ENCODE results near the gene CPT1B. TPM values are rescaled to one million over a fixed set of nuclear protein-coding genes. Genes with fewer than 3 reads are reported as not detected.
"Not testable (repeated sequence)": the region's sequence is repeated elsewhere in the genome, so short reads cannot be mapped to it uniquely, and the experiment has no call there.

The CPT1B gene
- total RNA-seq, 2 donors from 2014 or later, result 6.0 to 8.1 TPM

DNA sequence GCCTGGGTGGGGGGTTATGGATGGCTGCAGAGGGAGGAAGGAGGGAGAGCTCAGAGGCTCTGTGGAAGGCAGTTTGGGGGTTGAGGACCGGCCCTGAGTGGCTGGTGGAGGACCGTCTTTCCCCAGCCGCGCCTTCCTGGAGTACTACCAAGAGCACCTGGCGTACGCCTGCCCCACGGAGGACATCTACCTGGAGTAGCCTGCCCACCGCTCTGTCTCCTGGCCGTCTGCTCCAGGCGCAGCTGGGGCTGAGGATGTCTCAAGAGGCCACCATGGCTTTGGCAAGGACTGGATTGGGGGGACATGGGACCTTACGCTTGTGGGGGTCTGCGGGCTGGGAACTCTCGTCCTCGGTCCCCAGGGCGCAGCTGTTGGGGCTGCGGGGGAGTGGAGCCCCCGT lies 32.4 kb upstream of the CPT1B start:
- DNase-seq (ENCODE audit: low spot score), result no peak

DNA sequence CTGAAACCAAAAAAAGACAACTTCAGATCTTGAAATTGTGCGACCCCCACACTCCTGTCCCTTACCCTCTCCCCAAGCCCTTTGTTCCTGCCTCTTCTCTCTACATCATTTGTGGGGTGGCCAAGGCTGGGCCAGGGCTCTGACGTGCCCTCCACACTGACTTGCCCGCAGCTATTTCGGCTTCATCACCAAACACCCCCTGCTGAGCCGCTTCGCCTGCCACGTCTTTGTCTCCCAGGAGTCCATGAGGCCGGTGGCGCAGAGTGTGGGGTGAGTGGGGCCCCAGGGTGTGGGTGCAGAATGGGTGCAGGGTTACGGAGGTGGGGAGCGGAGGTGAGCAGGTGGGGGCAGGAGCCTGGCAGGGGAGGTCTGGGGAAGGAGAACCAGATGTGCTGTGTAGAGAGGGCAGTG lies 31.8 kb upstream of the CPT1B start:
- DNase-seq (ENCODE audit: low spot score), result no peak
- intact Hi-C loops (cut with DNase I), result no loop called here

More for the DNA sequence above, 32.4 kb upstream of the CPT1B start:
- intact Hi-C loops (cut with DNase I), result no loop called here

DNA sequence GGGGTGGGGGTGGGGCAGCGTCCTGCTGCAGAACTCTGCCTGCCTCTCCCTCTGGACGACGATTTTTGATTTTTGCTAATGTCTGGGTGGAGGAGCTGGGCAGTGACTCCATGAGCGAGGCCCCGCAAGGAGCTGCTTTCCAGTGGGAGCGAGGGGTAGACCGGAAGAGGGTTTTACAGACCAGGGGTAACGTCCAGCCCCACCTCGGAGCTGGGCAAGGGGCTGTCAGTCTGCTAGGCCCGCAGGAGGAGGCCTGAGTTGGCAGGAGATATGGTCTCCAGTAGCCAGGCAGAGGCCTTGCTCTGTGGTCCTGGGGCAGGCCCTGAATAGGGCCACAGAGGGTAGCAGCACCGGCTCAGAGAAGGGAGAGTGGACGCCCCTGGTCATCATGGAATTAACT lies 31.4 kb upstream of the CPT1B start:
- no peak for DNase-seq (ENCODE audit: low spot score)
- intact Hi-C loops (cut with DNase I), result no loop called here

DNA sequence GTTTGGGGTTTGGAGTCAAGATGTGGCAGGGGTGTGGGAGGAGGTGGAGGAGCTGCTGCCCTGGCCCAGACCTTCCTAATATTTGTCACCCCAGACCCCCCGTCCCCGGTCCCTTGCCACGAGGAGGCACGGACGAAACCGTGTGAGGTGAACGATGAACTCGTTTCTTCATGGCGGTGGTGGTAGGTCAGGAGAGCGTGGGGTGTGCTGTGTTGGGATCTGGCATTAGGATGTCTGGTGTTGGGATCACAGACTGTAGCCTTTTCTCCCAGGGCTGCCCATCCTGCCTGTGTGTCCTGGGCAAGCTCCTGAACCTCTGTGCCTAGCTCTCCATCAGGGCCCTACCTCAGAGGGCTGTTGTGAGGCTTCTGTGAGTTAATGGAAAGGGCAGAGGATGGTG lies 30.8 kb upstream of the CPT1B start:
- intact Hi-C loops (cut with DNase I), result no loop called here
- no peak for DNase-seq (ENCODE audit: low spot score)

DNA sequence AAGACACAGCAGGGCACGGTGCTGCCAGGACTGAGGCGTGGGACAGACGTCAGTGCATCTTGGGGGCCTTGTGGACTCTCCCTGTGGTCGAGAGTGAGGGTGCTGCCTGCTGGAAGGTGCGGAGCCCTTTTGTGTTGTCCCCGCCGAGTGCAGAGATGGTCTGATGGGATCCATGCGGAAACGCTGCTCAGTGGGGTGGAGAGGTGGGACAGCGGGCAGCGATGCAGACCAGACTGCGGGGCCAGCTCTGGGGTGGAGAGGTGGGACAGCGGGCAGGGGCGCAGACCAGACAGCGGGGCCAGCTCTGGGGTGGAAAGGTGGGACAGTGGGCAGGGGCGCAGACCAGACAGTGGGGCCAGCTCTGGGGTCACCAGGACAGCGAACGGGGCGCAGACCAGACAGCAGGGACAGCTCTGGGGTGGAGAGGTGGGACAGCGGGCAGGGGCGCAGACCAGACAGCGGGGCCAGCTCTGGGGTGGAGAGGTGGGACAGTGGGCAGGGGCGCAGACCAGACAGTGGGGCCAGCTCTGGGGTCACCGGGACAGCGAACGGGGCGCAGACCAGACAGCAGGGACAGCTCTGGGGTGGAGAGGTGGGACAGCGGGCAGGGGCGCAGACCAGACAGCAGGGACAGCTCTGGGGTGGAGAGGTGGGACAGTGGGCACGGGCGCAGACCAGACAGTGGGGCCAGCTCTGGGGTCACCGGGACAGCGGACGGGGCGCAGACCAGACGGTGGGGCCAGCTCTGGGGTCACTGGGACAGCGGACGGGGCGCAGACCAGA lies 30.0 kb upstream of the CPT1B start:
- DNase-seq (ENCODE audit: low spot score); intact Hi-C loops (cut with DNase I): not testable (repeated sequence)

DNA sequence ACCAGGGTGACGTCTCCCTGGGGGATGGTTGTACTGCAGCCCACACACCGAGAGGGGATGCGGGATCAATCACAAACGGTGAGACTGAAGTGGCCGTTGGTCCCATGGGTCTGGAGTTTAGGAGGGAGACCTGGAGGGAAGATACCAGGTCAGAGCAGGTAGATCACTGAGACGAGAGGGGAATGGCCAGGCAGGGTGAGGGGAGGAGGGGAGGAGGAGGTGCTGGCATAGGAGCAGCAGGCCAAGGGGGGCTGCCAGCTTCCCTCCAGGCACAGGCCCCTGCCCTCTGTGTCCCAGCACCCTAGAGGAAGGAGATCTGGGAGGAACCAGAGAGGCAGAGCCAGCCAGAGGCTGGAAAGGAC lies 29.4 kb upstream of the CPT1B start:
- no peak for DNase-seq (ENCODE audit: low spot score)
- intact Hi-C loops (cut with DNase I), result no loop called here

DNA sequence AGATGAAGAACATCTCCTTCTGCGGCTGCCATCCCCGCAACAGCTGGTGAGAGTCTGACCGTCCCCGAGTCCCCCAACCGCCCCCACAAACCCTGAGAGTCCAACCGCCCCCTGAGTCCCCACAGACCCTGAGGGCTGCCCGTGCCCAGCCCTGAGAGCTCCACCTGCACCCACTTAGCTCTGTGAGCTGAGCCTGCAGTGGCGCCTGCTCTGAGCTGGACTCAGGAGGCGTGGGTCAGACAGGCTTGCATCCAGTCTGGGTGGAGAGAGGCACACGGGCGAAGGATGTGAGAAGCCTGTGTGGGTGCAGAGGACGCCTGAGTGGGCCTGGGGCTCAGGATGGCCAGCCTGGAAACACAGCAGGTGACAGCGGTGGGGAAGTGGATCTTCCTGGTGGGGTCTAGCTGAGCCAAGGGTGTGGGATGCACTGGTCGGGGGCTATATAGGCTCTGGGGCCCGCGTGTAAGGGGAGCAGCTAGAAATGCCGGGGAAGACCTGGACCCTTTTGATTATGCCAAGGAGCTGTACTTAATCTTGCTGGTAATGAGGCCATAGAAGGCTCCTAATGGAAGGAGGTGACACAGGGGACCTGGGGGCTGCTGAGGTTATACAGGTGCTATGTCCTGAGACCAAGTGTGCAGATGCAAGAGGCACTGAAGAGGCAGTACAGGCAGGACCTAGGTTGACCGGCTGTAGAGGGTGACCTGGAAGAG lies 28.9 kb upstream of the CPT1B start:
- intact Hi-C loops (cut with DNase I), result no loop called here
- no peak for DNase-seq (ENCODE audit: low spot score)

DNA sequence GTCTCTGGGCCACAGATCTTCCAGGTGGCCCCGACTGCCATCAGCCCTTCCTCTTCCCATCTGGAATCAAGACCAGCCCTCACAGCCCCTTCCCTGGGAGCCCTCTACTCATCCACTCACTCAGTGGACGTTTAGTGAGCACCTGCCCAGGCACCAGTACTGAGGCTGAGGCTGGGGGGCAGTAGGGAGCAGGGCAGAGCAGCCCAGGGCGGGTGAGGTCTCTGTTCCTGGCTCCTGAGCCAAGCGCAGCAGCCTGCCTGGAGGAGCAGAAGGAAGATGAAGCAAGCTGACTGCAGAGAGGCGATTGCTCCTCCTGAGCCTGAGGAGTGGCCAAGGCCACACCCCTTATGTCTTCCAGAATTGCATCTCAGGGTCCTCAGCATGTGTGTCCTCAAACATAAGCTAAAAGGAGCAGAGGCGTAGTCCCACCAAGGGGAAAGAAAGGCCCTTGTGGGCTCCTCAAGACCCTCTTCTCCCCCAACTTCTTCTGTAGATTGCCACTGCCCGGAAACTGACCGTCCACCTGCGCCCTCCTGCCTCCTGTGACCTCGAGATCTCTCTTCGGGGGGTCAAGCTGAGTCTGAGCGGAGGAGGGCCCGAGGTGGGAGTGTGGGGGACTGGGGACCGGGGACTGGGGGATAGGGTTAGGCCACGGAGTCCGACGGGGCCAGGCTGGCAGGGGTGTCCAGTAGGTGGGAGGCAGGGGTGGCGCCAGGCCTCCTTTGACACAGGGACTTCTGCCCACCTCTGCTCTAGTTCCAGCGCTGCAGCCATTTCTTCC lies 28.1 kb upstream of the CPT1B start:
- intact Hi-C loops (cut with DNase I), result no loop called here
- DNase-seq (ENCODE audit: low spot score), result peak; percentile 68

DNA sequence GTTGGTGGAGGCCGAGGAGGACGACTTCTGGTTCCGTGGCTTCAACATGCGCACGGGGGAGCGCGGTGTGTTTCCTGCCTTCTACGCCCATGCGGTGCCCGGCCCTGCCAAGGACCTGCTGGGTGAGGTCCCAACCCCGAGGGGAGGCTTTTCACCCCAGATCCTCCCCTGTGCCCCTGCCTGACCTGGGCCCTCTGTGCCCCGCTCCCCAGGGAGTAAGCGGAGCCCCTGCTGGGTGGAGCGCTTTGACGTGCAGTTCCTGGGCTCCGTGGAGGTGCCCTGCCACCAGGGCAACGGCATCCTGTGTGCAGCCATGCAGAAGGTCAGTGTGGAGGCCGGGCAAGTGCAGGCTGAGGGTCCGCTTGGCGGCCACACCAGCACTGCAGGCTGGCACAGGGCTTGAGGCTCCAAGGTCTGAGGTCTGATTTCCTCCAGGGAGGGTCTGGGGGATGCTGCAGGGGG lies 27.4 kb upstream of the CPT1B start:
- intact Hi-C loops (cut with DNase I), result no loop called here
- DNase-seq (ENCODE audit: low spot score), result peak; percentile 74

DNA sequence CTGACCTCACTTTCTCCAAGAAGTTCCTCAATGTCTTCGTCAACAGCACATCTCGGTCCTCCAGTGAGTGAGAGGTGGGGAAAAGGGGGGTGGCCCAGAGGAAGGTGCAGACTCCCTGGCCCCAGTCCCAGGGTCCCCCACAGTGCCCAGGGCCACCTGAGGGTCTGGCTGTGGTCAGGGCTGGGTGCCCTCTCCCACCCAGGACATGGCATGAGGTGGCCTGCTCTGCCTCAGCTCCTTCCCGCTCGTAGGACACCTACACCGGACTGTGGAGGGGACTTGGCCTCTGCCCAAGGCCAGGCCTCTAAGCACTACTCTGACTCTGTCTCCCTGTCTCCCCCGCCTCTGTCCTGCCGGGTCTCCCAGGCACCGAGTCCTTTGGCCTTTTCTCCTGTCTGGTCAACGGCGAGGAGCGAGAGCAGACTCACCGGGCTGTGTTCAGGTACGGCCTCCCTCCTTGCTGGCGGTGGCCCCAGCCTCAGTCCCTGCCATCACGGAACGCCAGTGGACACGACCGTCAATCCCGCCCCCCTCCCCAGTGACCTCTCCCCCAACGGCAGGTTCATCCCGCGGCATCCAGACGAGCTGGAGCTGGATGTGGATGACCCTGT lies 26.9 kb upstream of the CPT1B start:
- peak; percentile 40 for DNase-seq (ENCODE audit: low spot score)
- intact Hi-C loops (cut with DNase I), result no loop called here

DNA sequence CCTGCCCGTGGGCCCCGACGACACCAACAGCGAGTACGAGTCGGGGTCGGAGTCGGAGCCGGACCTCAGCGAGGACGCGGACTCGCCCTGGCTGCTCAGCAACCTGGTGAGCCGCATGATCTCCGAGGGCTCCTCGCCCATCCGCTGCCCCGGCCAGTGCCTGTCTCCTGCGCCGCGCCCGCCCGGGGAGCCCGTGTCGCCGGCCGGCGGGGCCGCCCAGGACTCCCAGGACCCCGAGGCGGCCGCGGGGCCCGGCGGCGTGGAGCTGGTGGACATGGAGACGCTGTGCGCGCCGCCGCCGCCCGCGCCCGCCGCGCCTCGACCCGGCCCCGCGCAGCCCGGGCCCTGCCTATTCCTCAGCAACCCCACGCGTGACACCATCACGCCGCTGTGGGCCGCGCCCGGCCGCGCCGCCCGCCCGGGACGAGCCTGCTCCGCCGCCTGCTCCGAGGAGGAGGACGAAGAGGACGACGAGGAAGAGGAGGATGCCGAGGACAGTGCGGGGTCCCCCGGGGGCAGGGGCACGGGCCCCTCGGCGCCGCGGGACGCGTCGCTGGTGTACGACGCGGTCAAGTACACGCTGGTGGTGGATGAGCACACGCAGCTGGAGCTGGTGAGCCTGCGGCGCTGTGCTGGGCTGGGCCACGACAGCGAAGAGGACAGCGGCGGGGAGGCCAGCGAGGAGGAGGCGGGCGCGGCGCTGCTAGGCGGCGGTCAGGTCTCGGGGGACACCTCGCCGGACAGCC lies 26.2 kb upstream of the CPT1B start:
- peak; percentile 76 for DNase-seq (ENCODE audit: low spot score)
- intact Hi-C loops (cut with DNase I), result no loop called here

DNA sequence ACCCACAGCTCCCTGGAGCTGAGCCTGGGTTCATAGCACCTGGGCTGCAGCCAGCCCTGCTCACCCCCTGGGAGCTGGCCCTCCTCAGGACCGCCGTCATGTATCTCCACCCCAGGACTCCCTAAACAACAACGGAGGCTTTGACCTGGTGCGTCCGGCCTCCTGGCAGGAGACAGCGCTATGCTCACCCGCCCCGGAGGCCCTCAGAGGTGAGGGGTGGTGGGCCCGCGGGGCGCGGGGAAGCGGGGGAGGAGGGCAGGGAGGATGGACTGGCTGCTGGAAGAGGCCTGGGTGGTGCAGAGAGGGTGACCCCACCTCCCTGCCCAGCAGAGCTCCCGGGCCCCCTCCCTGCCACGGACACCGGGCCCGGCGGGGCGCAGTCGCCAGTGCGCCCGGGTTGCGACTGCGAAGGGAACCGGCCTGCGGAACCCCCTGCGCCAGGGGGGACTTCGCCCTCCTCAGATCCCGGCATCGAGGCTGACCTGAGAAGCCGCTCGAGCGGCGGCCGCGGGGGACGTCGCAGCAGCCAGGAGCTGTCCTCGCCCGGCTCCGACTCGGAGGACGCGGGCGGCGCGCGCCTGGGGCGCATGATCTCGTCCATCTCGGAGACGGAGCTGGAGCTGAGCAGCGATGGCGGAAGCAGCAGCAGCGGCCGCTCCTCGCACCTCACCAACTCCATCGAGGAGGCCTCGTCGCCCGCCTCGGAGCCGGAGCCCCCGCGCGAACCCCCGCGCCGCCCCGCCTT lies 25.5 kb upstream of the CPT1B start:
- DNase-seq (ENCODE audit: low spot score), result peak; percentile 66
- intact Hi-C loops (cut with DNase I), result no loop called here

DNA sequence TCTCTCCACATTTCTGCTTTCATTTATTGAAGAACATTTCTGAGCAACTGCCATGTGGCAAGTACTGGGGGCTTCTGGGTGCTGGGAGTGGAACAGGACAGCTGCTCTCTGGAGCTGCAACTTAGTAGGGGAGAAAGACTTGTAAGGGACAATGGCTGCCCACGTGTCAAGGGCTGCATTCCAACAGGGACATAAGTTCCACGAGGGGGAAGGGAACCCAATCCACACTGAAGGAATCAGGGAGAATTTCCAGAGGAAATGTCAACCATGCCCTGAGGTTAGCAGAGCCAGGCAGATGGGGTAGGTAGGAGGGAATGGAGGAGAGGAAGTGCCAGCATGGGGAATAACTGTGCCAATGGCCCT lies 24.1 kb upstream of the CPT1B start:
- DNase-seq (ENCODE audit: low spot score), result no peak
- intact Hi-C loops (cut with DNase I), result no loop called here

DNA sequence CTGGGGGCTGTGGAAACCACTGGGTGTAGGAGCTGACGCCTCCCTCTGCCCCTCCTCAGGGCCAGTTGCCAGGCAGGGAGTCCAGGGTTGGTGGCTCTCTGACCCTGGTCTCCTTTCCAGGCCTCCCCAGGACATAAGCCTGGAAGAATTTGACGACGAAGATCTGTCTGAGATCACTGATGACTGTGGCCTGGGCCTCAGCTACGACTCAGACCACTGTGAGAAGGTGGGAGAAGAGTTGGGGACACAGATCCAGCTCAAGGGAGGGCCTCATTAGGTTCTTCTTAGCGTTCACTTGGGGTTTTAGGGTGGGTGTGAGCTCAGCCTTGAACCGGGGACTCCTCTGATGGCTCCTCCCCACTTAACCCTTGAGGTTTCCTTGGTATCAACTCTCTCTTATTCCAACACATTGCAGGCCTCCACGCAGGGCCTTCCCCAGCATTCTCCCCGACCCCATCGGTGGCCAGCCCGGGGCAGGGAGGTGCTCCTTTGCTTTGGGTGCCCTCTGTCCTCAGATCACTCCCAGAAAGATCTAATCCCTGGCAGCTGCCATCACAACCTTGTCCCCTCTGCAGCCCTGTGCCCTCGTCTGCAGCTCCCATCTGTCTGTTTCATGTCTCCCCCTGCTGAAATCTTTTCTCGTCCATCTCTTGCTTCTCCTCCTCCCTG lies 23.6 kb upstream of the CPT1B start:
- DNase-seq (ENCODE audit: low spot score), result peak; percentile 66

DNA sequence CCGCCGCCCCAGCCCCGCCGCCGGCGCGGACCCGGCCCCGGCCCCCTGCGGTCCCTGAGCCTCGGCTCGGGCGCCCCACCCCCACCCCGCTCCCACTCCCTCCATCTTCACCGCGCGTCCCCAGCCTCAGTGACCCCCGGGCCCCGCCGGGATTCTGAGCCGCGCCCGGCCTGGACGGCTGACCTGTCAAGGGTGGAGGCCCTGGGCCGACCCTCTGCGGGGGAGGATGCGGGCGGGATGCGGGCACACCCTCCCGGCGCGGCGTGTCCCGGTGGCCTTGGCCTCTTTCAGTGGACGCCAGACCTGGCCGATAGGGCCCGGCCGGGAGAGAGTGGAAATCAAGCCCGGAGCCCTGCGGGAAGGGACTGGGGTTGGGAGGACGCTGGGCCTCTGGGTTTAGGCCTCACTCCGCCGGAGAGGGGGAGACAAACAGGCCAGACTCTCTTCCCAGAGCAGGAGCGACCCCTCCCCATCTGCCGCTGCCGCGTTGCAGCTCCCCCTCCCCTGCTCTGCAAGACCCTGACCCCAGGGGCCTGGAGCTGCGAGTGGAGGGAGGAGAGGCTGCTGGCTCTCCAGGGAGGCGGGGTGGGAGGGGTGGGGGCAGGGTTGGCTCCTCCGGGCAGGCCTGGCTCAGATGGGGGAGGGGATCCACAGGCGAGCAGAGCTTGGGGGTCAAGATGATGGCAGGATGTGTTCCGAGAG lies 22.9 kb upstream of the CPT1B start:
- peak; percentile 62 for DNase-seq (ENCODE audit: low spot score)
- intact Hi-C loops (cut with DNase I), result no loop called here

More for the DNA sequence above, 23.6 kb upstream of the CPT1B start:
- intact Hi-C loops (cut with DNase I), result no loop called here

DNA sequence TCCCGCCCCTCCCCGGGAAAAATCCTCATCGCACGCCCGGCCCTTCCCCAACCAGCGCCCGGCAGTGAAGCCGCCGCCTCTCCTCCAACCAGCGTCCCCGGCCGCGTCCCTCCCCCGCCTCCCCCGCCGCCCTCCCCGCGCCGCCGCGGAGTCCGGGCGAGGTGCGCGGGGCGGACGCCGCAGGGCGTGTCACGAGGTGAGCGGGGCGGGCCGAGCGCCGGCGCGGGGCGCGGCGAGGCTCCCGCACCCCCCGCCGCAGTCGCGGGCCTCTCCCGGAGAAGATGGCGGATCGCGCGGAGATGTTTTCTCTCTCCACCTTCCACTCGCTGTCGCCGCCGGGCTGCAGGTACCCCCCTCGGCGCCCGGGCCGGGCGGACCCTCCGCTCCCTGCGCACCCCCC lies 22.3 kb upstream of the CPT1B start, which contains the start of gene MAPK8IP2:
Gene MAPK8IP2 (plus strand): TSS at position 256 of the 400 bp plus-strand sequence. CDS start 26 bp downstream, at position 282.
- DNase-seq (ENCODE audit: low spot score), result peak; percentile 76
- intact Hi-C loops (cut with DNase I), result no loop called here

DNA sequence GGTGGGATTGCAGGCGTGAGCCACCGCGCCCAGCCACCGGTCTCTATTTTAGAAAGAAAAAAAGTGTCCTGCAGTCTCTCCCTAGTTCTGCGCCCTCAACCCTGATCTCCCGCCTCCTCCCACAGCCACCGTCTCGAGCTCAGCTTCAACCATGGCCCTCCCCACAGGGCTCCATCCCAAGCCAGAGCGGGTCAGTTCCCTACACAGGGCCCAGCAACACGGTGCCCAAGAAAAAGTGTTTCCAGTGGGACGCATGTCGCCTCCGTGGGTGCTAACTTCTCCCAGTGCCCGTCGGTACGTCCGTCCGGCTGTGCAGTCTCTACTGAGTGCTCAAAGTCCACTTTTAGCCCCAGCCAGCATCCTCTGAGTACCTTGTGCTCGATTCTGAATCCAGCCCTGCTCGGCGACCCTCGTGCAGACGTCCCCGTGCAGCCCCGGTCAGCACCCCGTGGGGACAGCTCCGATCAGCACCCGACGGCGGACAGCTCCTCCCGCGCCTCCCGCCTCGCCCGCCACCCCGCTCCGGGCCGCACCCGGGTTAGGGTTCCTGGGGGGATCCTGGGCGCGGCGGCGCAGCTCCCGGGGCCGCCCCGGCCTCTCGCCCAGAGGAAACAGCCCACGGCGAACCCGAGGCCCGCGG lies 21.7 kb upstream of the CPT1B start:
- peak; percentile 86 for DNase-seq (ENCODE audit: low spot score)

More for the DNA sequence above, 21.7 kb upstream of the CPT1B start:
- intact Hi-C loops (cut with DNase I), result no loop called here

Measured in posterior vena cava (tissue), 2 donors.